B cell (primary cell): ENCODE results near the gene CNOT6L. TPM values are rescaled to one million over a fixed set of nuclear protein-coding genes. Genes with fewer than 3 reads are reported as not detected.
A peak's percentile ranks its signal among the peaks of the same experiment; 100 is the strongest.

ENCODE experiments used
- ATAC-seq: fragments of 200-7000 bp; cut with Tn5 transposase; one replicate; pipeline ENCODE4 v1.10.0; 2021; ENCODE audit warnings: low read depth, mild to moderate bottlenecking, moderate number of reproducible peaks, moderate library complexity
- CTCF ChIA-PET: fragments of 350-600 bp; sonication (Branson Sonifier 250); formaldehyde crosslinking; loops from one replicate; lab custom pipeline; 2021; ENCODE audit warnings: antibody characterized with exemption, inconsistent platforms; lab: Charles Lee
- POLR2A ChIA-PET: fragments of 350-600 bp; sonication (Branson Sonifier 250); formaldehyde crosslinking; loops from one replicate; lab custom pipeline; 2021; ENCODE audit warnings: antibody characterized with exemption; lab: Charles Lee
- DNase-seq: peaks from one replicate; pipeline ENCODE4 v3.0.0; 2013
- H2AFZ ChIP-seq: 2 replicates; pipeline ENCODE4 v1.6.1; 2012; ENCODE audit warnings: mild to moderate bottlenecking, low read depth, low read length; ENCODE audit not compliant: insufficient read depth, poor library complexity, severe bottlenecking
- H3K27ac ChIP-seq, 2 donors: 1 replicate in 1 of 2; 2 replicates in 1 of 2; pipeline ENCODE4 v1.5.1; 2012 to 2013; ENCODE audit warnings: low read length in 2 of 2, mild to moderate bottlenecking in 2 of 2, moderate library complexity in 1 of 2
- H3K27me3 ChIP-seq, 4 experiments: fragments of 200-600 bp in 1 of 4; sonication (generic) in 1 of 4; replicated peaks in 1 of 4; 1 replicate in 2 of 4; 2 replicates in 2 of 4; pipeline versions ENCODE4 v1.6.1 to v1.7.0; 2013 to 2016; ENCODE audit warnings: low read length in 3 of 4, mild to moderate bottlenecking in 2 of 4, mixed read lengths in 1 of 4, moderate library complexity in 1 of 4; ENCODE audit not compliant: insufficient read depth in 4 of 4, control insufficient read depth in 3 of 4; ENCODE audit errors: control extremely low read depth in 1 of 4
- H3K36me3 ChIP-seq, 2 experiments: replicated peaks in 1 of 2; 1 replicate in 1 of 2; 2 replicates in 1 of 2; pipeline versions ENCODE4 v1.6.1 to v1.7.1; 2013; ENCODE audit warnings: low read length in 1 of 2; ENCODE audit not compliant: insufficient read depth in 2 of 2, control insufficient read depth in 1 of 2; ENCODE audit errors: control extremely low read depth in 1 of 2, extremely low read depth in 1 of 2
- H3K4me1 ChIP-seq, 2 donors: fragments of 200-600 bp in 1 of 2; sonication (generic) in 1 of 2; 1 replicate in 1 of 2; 2 replicates in 1 of 2; pipeline versions ENCODE4 v1.5.1 to v1.6.1; 2013 to 2017; ENCODE audit warnings: low read length in 2 of 2; ENCODE audit not compliant: control insufficient read depth in 2 of 2, insufficient read depth in 2 of 2
- H3K4me2 ChIP-seq: replicated peaks from 2 replicates; pipeline ENCODE3; 2012; ENCODE audit warnings: mild to moderate bottlenecking, low read depth, low read length; ENCODE audit not compliant: poor library complexity, severe bottlenecking
- H3K4me3 ChIP-seq, 5 experiments: fragments of 200-600 bp in 1 of 5; sonication (generic) in 1 of 5; 1 replicate in 3 of 5; 2 replicates in 2 of 5; pipeline versions ENCODE4 v1.5.1 to v1.7.0; 2011 to 2016; ENCODE audit warnings: low read length in 4 of 5, mild to moderate bottlenecking in 4 of 5, low read depth in 2 of 5, control low read depth in 1 of 5, moderate library complexity in 1 of 5; ENCODE audit not compliant: insufficient read depth in 1 of 5; ENCODE audit errors: control extremely low read depth in 1 of 5, extremely low read depth in 1 of 5
- H3K79me2 ChIP-seq: fragments of 200-600 bp; sonication (generic); one replicate; pipeline ENCODE4 v1.6.0; 2016; ENCODE audit warnings: low read length; ENCODE audit not compliant: control insufficient read depth, insufficient read depth
- H3K9ac ChIP-seq: fragments of 200-600 bp; sonication (generic); 2 replicates; pipeline ENCODE4 v1.6.1; 2017; ENCODE audit warnings: mild to moderate bottlenecking, low read length, moderate library complexity
- H3K9me3 ChIP-seq, 3 donors: one replicate each; pipeline versions ENCODE4 v1.6.1 to v1.7.1; 2013; ENCODE audit warnings: low read length in 2 of 3; ENCODE audit not compliant: control insufficient read depth in 2 of 3, insufficient read depth in 1 of 3; ENCODE audit errors: control extremely low read depth in 1 of 3
- H4K20me1 ChIP-seq: 2 replicates; pipeline ENCODE4 v1.6.0; 2012; ENCODE audit warnings: mild to moderate bottlenecking, low read length; ENCODE audit not compliant: insufficient read depth, control insufficient read depth, poor library complexity, severe bottlenecking
- H3K27ac Mint-ChIP-seq: one replicate; pipeline ENCODE4 v1.8.0; 2021; ENCODE audit warnings: mixed read lengths
- H3K27me3 Mint-ChIP-seq: one replicate; pipeline ENCODE4 v1.8.0; 2021; ENCODE audit warnings: mixed read lengths
- H3K4me1 Mint-ChIP-seq: one replicate; pipeline ENCODE4 v1.8.0; 2021; ENCODE audit warnings: mixed read lengths
- H3K4me3 Mint-ChIP-seq: one replicate; pipeline ENCODE4 v1.8.0; 2021; ENCODE audit warnings: mixed read lengths
- H3K9me3 Mint-ChIP-seq: one replicate; pipeline ENCODE4 v1.8.0; 2022; ENCODE audit warnings: mixed read lengths; ENCODE audit not compliant: insufficient read depth
- CTCF ChIP-seq: fragments of 200-600 bp; IDR thresholded peaks from one replicate; pipeline ENCODE4 v1.8.0; 2022; ENCODE audit warnings: antibody characterized with exemption, mild to moderate bottlenecking
- EZH2 ChIP-seq: IDR thresholded peaks from 2 replicates; pipeline ENCODE4 v1.6.1; 2012; ENCODE audit warnings: borderline replicate concordance, low read depth, mild to moderate bottlenecking, moderate library complexity, low read length; ENCODE audit not compliant: insufficient read depth, poor library complexity, severe bottlenecking
- WGBS: methylation state at CpG from one replicate; pipeline ENCODE4 v1.1.5; 2013; ENCODE audit warnings: missing lambda C conversion rate; ENCODE audit not compliant: insufficient coverage; 5-methylcytosine and 5-hydroxymethylcytosine counted together
- intact Hi-C: fragments of 100-400 bp; cut with micrococcal nuclease; formaldehyde crosslinking; loops from one replicate; pipeline ENCODE4 v1.10.0; 2022
- polyA plus RNA-seq: library from polyadenylated mRNA; depleted of rRNA; stranded (reverse); fragments of >200 nt; gene quantifications from 2 replicates; pipeline ENCODE4 v1.2.3, GENCODE V29; 2012
- total RNA-seq, 2 donors: library from RNA; stranded (reverse); fragments of 120-200 nt in 1 of 2; gene quantifications; 1 replicate in 1 of 2; 2 replicates in 1 of 2; pipeline versions ENCODE4 v1.2.3 to v1.2.4, GENCODE V29; 2013 to 2022

CNOT6L gene
- total and polyA plus RNA-seq, 2 donors (not counting 1 experiment from before 2014, with no cell fraction given): 18.8 to 119 TPM

GRCh38 chr4:77758804-77759203, 60.4 kb downstream of the CNOT6L start:
- Mint-ChIP-seq H3K4me3 (no peak overlapping the region), H3K9me3 (peaks cover 6% of the 10 kb centered on the region), H3K27ac (no peak overlapping the region), H3K27me3 (no peaks in the 10 kb centered on the region), H3K4me1 (no peaks in the 10 kb centered on the region)
- Histone ChIP-seq H3K27ac (peak overlapping the region in 1 of 2 donors; percentile 20), H3K27me3 (no peaks in the 10 kb centered on the region), H2AFZ (no peak overlapping the region), H3K4me2 (no peak overlapping the region), H3K4me1 (no peaks in the 10 kb centered on the region), H4K20me1 (peaks cover 20% of the 10 kb centered on the region), H3K4me3 (no peak overlapping the region), H3K9me3 (peaks cover 5 to 20% (median 16%) of the 10 kb centered on the region in 3 donors), H3K36me3 (peaks cover 22 to 50% of the 10 kb centered on the region in 2 experiments), H3K79me2 (peaks cover 73% of the 10 kb centered on the region), H3K9ac (no peak overlapping the region)
- ATAC-seq (no peak), DNase-seq (no peak)
- intact Hi-C loops: no loop called here
- ChIA-PET POLR2A (no interaction called here), CTCF (interaction anchor here (0.5 kb wide), 1 partner anchor 37 kb away, joined by 3 read pairs; no protein-coding TSS in a partner anchor)
- TF ChIP-seq CTCF (no peak), EZH2 (no peak)
- WGBS: no CpG with 5 or more reads among the region's 1 CpG

- no peak overlapping the region for H3K27ac ChIP-seq
Observed at GRCh38 chr4:77751764-77752163, 67.4 kb downstream of the CNOT6L start.

More at GRCh38 chr4:77751764-77752163, 67.4 kb downstream of the CNOT6L start:
- Histone ChIP-seq H3K9me3 (peaks cover 3 to 6% (median 5%) of the 10 kb centered on the region in 3 donors), H3K9ac (no peak overlapping the region), H3K27me3 (no peaks in the 10 kb centered on the region), H3K4me2 (no peak overlapping the region), H3K79me2 (peaks cover 60% of the 10 kb centered on the region), H4K20me1 (peaks cover 22% of the 10 kb centered on the region), H3K4me1 (no peaks in the 10 kb centered on the region), H3K4me3 (no peak overlapping the region), H2AFZ (no peak overlapping the region), H3K36me3 (peaks cover 18 to 29% of the 10 kb centered on the region in 2 experiments)
- CTCF ChIA-PET: no interaction called here
- no CpG with 5 or more reads among the region's 2 CpGs for WGBS
- Mint-ChIP-seq H3K9me3 (peaks cover 2% of the 10 kb centered on the region), H3K27ac (no peak overlapping the region), H3K27me3 (no peaks in the 10 kb centered on the region), H3K4me3 (no peak overlapping the region), H3K4me1 (peaks cover 2% of the 10 kb centered on the region)
- POLR2A ChIA-PET: no interaction called here
- TF ChIP-seq CTCF: no peak
- no peak for TF ChIP-seq EZH2
- no peak for DNase-seq
- ATAC-seq: no peak
- intact Hi-C loops: loop anchor here (5.0 kb wide), 1 partner anchor 36 kb away; no protein-coding TSS in a partner anchor
